Measurements from ENCODE around the gene PLCB1.

PLCB1 gene

GRCh38 chr20:8721098-8721497, 589.0 kb downstream of the PLCB1 start:
- H3K27ac ChIP-seq (ENCODE audit: low read length) = no peak overlapping the region
- H3K9me3 ChIP-seq (ENCODE audit: insufficient read depth, low read depth, low read length) = no peaks in the 10 kb centered on the region
- no peaks in the 10 kb centered on the region for H3K27me3 ChIP-seq (ENCODE audit: insufficient read depth, low read length)
- H3K36me3 ChIP-seq (ENCODE audit: insufficient read depth, low read depth, low read length) = no peaks in the 10 kb centered on the region
- H3K4me3 ChIP-seq (ENCODE audit: low read length) = no peak overlapping the region
- no peaks in the 10 kb centered on the region for H3K4me1 ChIP-seq (ENCODE audit: insufficient read depth, low read length)
- H3K9ac ChIP-seq (ENCODE audit: low read depth, low read length) = no peak overlapping the region

GRCh38 chr20:8722277-8722928, 590.3 kb downstream of the PLCB1 start:
- no peaks in the 10 kb centered on the region for H3K4me1 ChIP-seq (ENCODE audit: insufficient read depth, low read length)
- no peaks in the 10 kb centered on the region for H3K36me3 ChIP-seq (ENCODE audit: insufficient read depth, low read depth, low read length)
- H3K27ac ChIP-seq (ENCODE audit: low read length) = no peak overlapping the region
- H3K27me3 ChIP-seq (ENCODE audit: insufficient read depth, low read length) = no peaks in the 10 kb centered on the region
- no peaks in the 10 kb centered on the region for H3K9me3 ChIP-seq (ENCODE audit: insufficient read depth, low read depth, low read length)
- H3K4me3 ChIP-seq (ENCODE audit: low read length) = no peak overlapping the region
- H3K9ac ChIP-seq (ENCODE audit: low read depth, low read length) = no peak overlapping the region

- Histone ChIP-seq H3K27me3 (ENCODE audit: insufficient read depth, low read length) (no peaks in the 10 kb centered on the region), H3K9ac (ENCODE audit: low read depth, low read length) (no peak overlapping the region), H3K4me1 (ENCODE audit: insufficient read depth, low read length) (no peaks in the 10 kb centered on the region), H3K9me3 (ENCODE audit: insufficient read depth, low read depth, low read length) (no peaks in the 10 kb centered on the region), H3K27ac (ENCODE audit: low read length) (no peak overlapping the region), H3K36me3 (ENCODE audit: insufficient read depth, low read depth, low read length) (no peaks in the 10 kb centered on the region), H3K4me3 (ENCODE audit: low read length) (no peak overlapping the region)
Observed at GRCh38 chr20:8723296-8723695, 591.2 kb downstream of the PLCB1 start.

GRCh38 chr20:8724884-8725283, 592.8 kb downstream of the PLCB1 start:
- Histone ChIP-seq H3K9me3 (ENCODE audit: insufficient read depth, low read depth, low read length) (no peaks in the 10 kb centered on the region), H3K27me3 (ENCODE audit: insufficient read depth, low read length) (no peaks in the 10 kb centered on the region), H3K27ac (ENCODE audit: low read length) (no peak overlapping the region), H3K9ac (ENCODE audit: low read depth, low read length) (no peak overlapping the region), H3K4me3 (ENCODE audit: low read length) (no peak overlapping the region), H3K36me3 (ENCODE audit: insufficient read depth, low read depth, low read length) (no peaks in the 10 kb centered on the region), H3K4me1 (ENCODE audit: insufficient read depth, low read length) (no peaks in the 10 kb centered on the region)

- H3K36me3 ChIP-seq (ENCODE audit: insufficient read depth, low read depth, low read length) = no peaks in the 10 kb centered on the region
- no peak overlapping the region for H3K9ac ChIP-seq (ENCODE audit: low read depth, low read length)
Observed at GRCh38 chr20:8726460-8726859, 594.4 kb downstream of the PLCB1 start.

GRCh38 chr20:8735014-8735413, 602.9 kb downstream of the PLCB1 start:
- Histone ChIP-seq H3K4me3 (ENCODE audit: low read length) (no peak overlapping the region), H3K27me3 (ENCODE audit: insufficient read depth, low read length) (no peaks in the 10 kb centered on the region), H3K9ac (ENCODE audit: low read depth, low read length) (no peak overlapping the region), H3K27ac (ENCODE audit: low read length) (no peak overlapping the region), H3K4me1 (ENCODE audit: insufficient read depth, low read length) (no peaks in the 10 kb centered on the region), H3K36me3 (ENCODE audit: insufficient read depth, low read depth, low read length) (no peaks in the 10 kb centered on the region), H3K9me3 (ENCODE audit: insufficient read depth, low read depth, low read length) (no peaks in the 10 kb centered on the region)

More at GRCh38 chr20:8726460-8726859, 594.4 kb downstream of the PLCB1 start:
- Histone ChIP-seq H3K9me3 (ENCODE audit: insufficient read depth, low read depth, low read length) (no peaks in the 10 kb centered on the region), H3K4me1 (ENCODE audit: insufficient read depth, low read length) (no peaks in the 10 kb centered on the region), H3K27ac (ENCODE audit: low read length) (no peak overlapping the region), H3K27me3 (ENCODE audit: insufficient read depth, low read length) (no peaks in the 10 kb centered on the region), H3K4me3 (ENCODE audit: low read length) (no peak overlapping the region)

- Histone ChIP-seq H3K4me3 (ENCODE audit: low read length) (no peak overlapping the region), H3K27ac (ENCODE audit: low read length) (no peak overlapping the region)
Observed at GRCh38 chr20:8735674-8736073, 603.6 kb downstream of the PLCB1 start.

GRCh38 chr20:8740265-8740664, 608.2 kb downstream of the PLCB1 start:
- H3K27me3 ChIP-seq (ENCODE audit: insufficient read depth, low read length) = no peaks in the 10 kb centered on the region
- no peak overlapping the region for H3K9ac ChIP-seq (ENCODE audit: low read depth, low read length)
- H3K4me3 ChIP-seq (ENCODE audit: low read length) = no peak overlapping the region
- H3K27ac ChIP-seq (ENCODE audit: low read length) = no peak overlapping the region
- H3K9me3 ChIP-seq (ENCODE audit: insufficient read depth, low read depth, low read length) = no peaks in the 10 kb centered on the region
- no peaks in the 10 kb centered on the region for H3K4me1 ChIP-seq (ENCODE audit: insufficient read depth, low read length)
- H3K36me3 ChIP-seq (ENCODE audit: insufficient read depth, low read depth, low read length) = no peaks in the 10 kb centered on the region

More at GRCh38 chr20:8735674-8736073, 603.6 kb downstream of the PLCB1 start:
- H3K36me3 ChIP-seq (ENCODE audit: insufficient read depth, low read depth, low read length) = no peaks in the 10 kb centered on the region
- H3K9ac ChIP-seq (ENCODE audit: low read depth, low read length) = no peak overlapping the region
- H3K27me3 ChIP-seq (ENCODE audit: insufficient read depth, low read length) = no peaks in the 10 kb centered on the region
- H3K4me1 ChIP-seq (ENCODE audit: insufficient read depth, low read length) = no peaks in the 10 kb centered on the region
- H3K9me3 ChIP-seq (ENCODE audit: insufficient read depth, low read depth, low read length) = no peaks in the 10 kb centered on the region

GRCh38 chr20:8744228-8744844, 612.3 kb downstream of the PLCB1 start:
- Histone ChIP-seq H3K9ac (ENCODE audit: low read depth, low read length) (no peak overlapping the region), H3K9me3 (ENCODE audit: insufficient read depth, low read depth, low read length) (no peaks in the 10 kb centered on the region), H3K36me3 (ENCODE audit: insufficient read depth, low read depth, low read length) (no peaks in the 10 kb centered on the region), H3K4me1 (ENCODE audit: insufficient read depth, low read length) (no peaks in the 10 kb centered on the region), H3K27me3 (ENCODE audit: insufficient read depth, low read length) (no peaks in the 10 kb centered on the region), H3K27ac (ENCODE audit: low read length) (no peak overlapping the region), H3K4me3 (ENCODE audit: low read length) (no peak overlapping the region)

GRCh38 chr20:8749101-8749500, 617.0 kb downstream of the PLCB1 start:
- H3K4me1 ChIP-seq (ENCODE audit: insufficient read depth, low read length) = no peaks in the 10 kb centered on the region
- no peak overlapping the region for H3K27ac ChIP-seq (ENCODE audit: low read length)
- no peak overlapping the region for H3K9ac ChIP-seq (ENCODE audit: low read depth, low read length)
- no peaks in the 10 kb centered on the region for H3K27me3 ChIP-seq (ENCODE audit: insufficient read depth, low read length)
- no peak overlapping the region for H3K4me3 ChIP-seq (ENCODE audit: low read length)
- H3K36me3 ChIP-seq (ENCODE audit: insufficient read depth, low read depth, low read length) = no peaks in the 10 kb centered on the region
- no peaks in the 10 kb centered on the region for H3K9me3 ChIP-seq (ENCODE audit: insufficient read depth, low read depth, low read length)

GRCh38 chr20:8749986-8750385, 617.9 kb downstream of the PLCB1 start:
- H3K9ac ChIP-seq (ENCODE audit: low read depth, low read length) = no peak overlapping the region
- H3K27me3 ChIP-seq (ENCODE audit: insufficient read depth, low read length) = no peaks in the 10 kb centered on the region
- H3K36me3 ChIP-seq (ENCODE audit: insufficient read depth, low read depth, low read length) = no peaks in the 10 kb centered on the region
- no peaks in the 10 kb centered on the region for H3K9me3 ChIP-seq (ENCODE audit: insufficient read depth, low read depth, low read length)
- no peaks in the 10 kb centered on the region for H3K4me1 ChIP-seq (ENCODE audit: insufficient read depth, low read length)
- H3K4me3 ChIP-seq (ENCODE audit: low read length) = no peak overlapping the region
- H3K27ac ChIP-seq (ENCODE audit: low read length) = no peak overlapping the region

GRCh38 chr20:8755340-8756118, 623.5 kb downstream of the PLCB1 start:
- Histone ChIP-seq H3K4me3 (ENCODE audit: low read length) (no peak overlapping the region), H3K4me1 (ENCODE audit: insufficient read depth, low read length) (no peaks in the 10 kb centered on the region), H3K9ac (ENCODE audit: low read depth, low read length) (no peak overlapping the region), H3K9me3 (ENCODE audit: insufficient read depth, low read depth, low read length) (no peaks in the 10 kb centered on the region), H3K27me3 (ENCODE audit: insufficient read depth, low read length) (no peaks in the 10 kb centered on the region), H3K27ac (ENCODE audit: low read length) (no peak overlapping the region), H3K36me3 (ENCODE audit: insufficient read depth, low read depth, low read length) (no peaks in the 10 kb centered on the region)

Data from iPS-20b (cell line).